RPMI8226 (cell line): ENCODE data around the gene PLAC9.

Experiments used
- DNase-seq: peaks from one replicate; pipeline ENCODE4 v3.0.0-alpha.2; 2015

PLAC9 gene

GRCh38 chr10:80161321-80162083, 29.0 kb downstream of the PLAC9 start:
- peak; percentile 33 for DNase-seq

- no peak for DNase-seq
Measured at GRCh38 chr10:80163741-80164341, 31.3 kb downstream of the PLAC9 start.

- DNase-seq: no peak
Measured at GRCh38 chr10:80164596-80164995, 32.1 kb downstream of the PLAC9 start.

GRCh38 chr10:80165173-80165572, 32.6 kb downstream of the PLAC9 start:
- DNase-seq: no peak

- DNase-seq: no peak
Measured at GRCh38 chr10:80166581-80167470, 34.3 kb downstream of the PLAC9 start.

- no peak for DNase-seq
Measured at GRCh38 chr10:80167471-80168161, 35.1 kb downstream of the PLAC9 start.

- DNase-seq: no peak
Measured at GRCh38 chr10:80168162-80168511, 35.6 kb downstream of the PLAC9 start.

- peak; percentile 24 for DNase-seq
Measured at GRCh38 chr10:80168679-80169380, 36.3 kb downstream of the PLAC9 start.

- DNase-seq: no peak
Measured at GRCh38 chr10:80170026-80170425, 37.5 kb downstream of the PLAC9 start.

- DNase-seq: no peak
Measured at GRCh38 chr10:80170641-80171040, 38.1 kb downstream of the PLAC9 start.

GRCh38 chr10:80171248-80171660, 38.7 kb downstream of the PLAC9 start:
- DNase-seq: no peak

- DNase-seq: peak; percentile 20
Measured at GRCh38 chr10:80172896-80173295, 40.4 kb downstream of the PLAC9 start.

GRCh38 chr10:80173466-80173865, 40.9 kb downstream of the PLAC9 start:
- peak; percentile 94 for DNase-seq

GRCh38 chr10:80174641-80175395, 42.3 kb downstream of the PLAC9 start:
- no peak for DNase-seq

- no peak for DNase-seq
Measured at GRCh38 chr10:80176526-80176925, 44.0 kb downstream of the PLAC9 start.

- no peak for DNase-seq
Measured at GRCh38 chr10:80177781-80178636, 45.5 kb downstream of the PLAC9 start.

- DNase-seq: no peak
Measured at GRCh38 chr10:80182986-80183385, 50.5 kb downstream of the PLAC9 start.

GRCh38 chr10:80183436-80183835, 50.9 kb downstream of the PLAC9 start:
- DNase-seq: no peak

- DNase-seq: no peak
Measured at GRCh38 chr10:80184291-80184690, 51.8 kb downstream of the PLAC9 start.

- DNase-seq: no peak
Measured at GRCh38 chr10:80185578-80186299, 53.2 kb downstream of the PLAC9 start.
